GM19397 (cell line): Measurements from ENCODE around the gene CCDC179.

Source experiments
- ATAC-seq: cut with Tn5 transposase; IDR thresholded peaks from one replicate; pipeline ENCODE4 v1.9.1; 2021; ENCODE audit warnings: mild to moderate bottlenecking, moderate library complexity; ENCODE audit not compliant: unreplicated experiment

The CCDC179 gene

GRCh38 chr11:22860241-22860640 lies at the start of gene CCDC179:
CCDC179 (minus strand) TSS chr11:22860474; CDS start chr11:22860421, 53 bp downstream.
- no peak for ATAC-seq

- no peak for ATAC-seq
These were observed 43.5 kb upstream of the CCDC179 start for GRCh38 chr11:22903782-22904181.

GRCh38 chr11:22901603-22902002 lies 41.3 kb upstream of the CCDC179 start:
- no peak for ATAC-seq

GRCh38 chr11:22900764-22901486 lies 40.7 kb upstream of the CCDC179 start:
- no peak for ATAC-seq

- no peak for ATAC-seq
These were observed 37.8 kb upstream of the CCDC179 start for GRCh38 chr11:22898036-22898435.

- no peak for ATAC-seq
These were observed 30.0 kb upstream of the CCDC179 start for GRCh38 chr11:22890227-22890626.

GRCh38 chr11:22884217-22884616 lies 23.9 kb upstream of the CCDC179 start:
- no peak for ATAC-seq

- no peak for ATAC-seq
These were observed 19.4 kb upstream of the CCDC179 start for GRCh38 chr11:22879630-22880029.

GRCh38 chr11:22878604-22879003 lies 18.3 kb upstream of the CCDC179 start:
- ATAC-seq: no peak

GRCh38 chr11:22878039-22878438 lies 17.8 kb upstream of the CCDC179 start:
- ATAC-seq: no peak

- peak; percentile 93 for ATAC-seq
These were observed 15.7 kb upstream of the CCDC179 start for GRCh38 chr11:22875869-22876473.

GRCh38 chr11:22869325-22869724 lies 9.1 kb upstream of the CCDC179 start:
- ATAC-seq: no peak

- ATAC-seq: no peak
These were observed 518 bp downstream of the CCDC179 start for GRCh38 chr11:22859756-22860155.

GRCh38 chr11:22851477-22851876 lies 8.8 kb downstream of the CCDC179 start:
- ATAC-seq: no peak

GRCh38 chr11:22846726-22847125 lies 13.5 kb downstream of the CCDC179 start:
- ATAC-seq: no peak

- ATAC-seq: no peak
These were observed 27.8 kb downstream of the CCDC179 start for GRCh38 chr11:22832315-22833015.

- no peak for ATAC-seq
These were observed 30.2 kb downstream of the CCDC179 start for GRCh38 chr11:22830082-22830414.

- peak; percentile 90 for ATAC-seq
These were observed 30.8 kb downstream of the CCDC179 start, which contains the start of gene SVIP for GRCh38 chr11:22829231-22830081. SVIP (minus strand) TSS chr11:22829801; CDS start chr11:22829748, 53 bp downstream.

- ATAC-seq: no peak
These were observed 31.9 kb downstream of the CCDC179 start for GRCh38 chr11:22828373-22828772.

- no peak for ATAC-seq
These were observed 38.1 kb downstream of the CCDC179 start for GRCh38 chr11:22822203-22822602.

- ATAC-seq: no peak
These were observed 50.4 kb downstream of the CCDC179 start for GRCh38 chr11:22809893-22810292.
